T-helper 1 cell treated with Interleukin-12 subunit alpha and Interleukin-12 subunit beta and Interleukin-4 antibody, amounts not matched to agents 30 μg/mL and 1 μg/mL, for 36 hours (primary cell): ENCODE measurements around the gene ARHGAP8.
"Not testable (repeated sequence)": the region's sequence is repeated elsewhere in the genome, so short reads cannot be mapped to it uniquely, and the experiment has no call there.

ENCODE experiments used
- H3K27ac Mint-ChIP-seq: one replicate; pipeline ENCODE4 v1.8.0; 2021; ENCODE audit warnings: mild to moderate bottlenecking, mixed read lengths
- H3K27me3 Mint-ChIP-seq: one replicate; pipeline ENCODE4 v1.8.0; 2021; ENCODE audit warnings: low read depth, mixed read lengths
- H3K36me3 Mint-ChIP-seq: one replicate; pipeline ENCODE4 v1.8.0; 2021; ENCODE audit warnings: low read depth, mixed read lengths
- H3K4me1 Mint-ChIP-seq: one replicate; pipeline ENCODE4 v1.8.0; 2021; ENCODE audit warnings: low read depth, mixed read lengths
- H3K4me3 Mint-ChIP-seq: one replicate; pipeline ENCODE4 v1.8.0; 2021; ENCODE audit warnings: mild to moderate bottlenecking, moderate library complexity, mixed read lengths
- H3K9me3 Mint-ChIP-seq: one replicate; pipeline ENCODE4 v1.8.0; 2021; ENCODE audit warnings: mixed read lengths

The ARHGAP8 gene

GRCh38 chr22:44898236-44898635 lies 145.9 kb downstream of the ARHGAP8 start:
- H3K36me3 Mint-ChIP-seq = peaks cover 3% of the 10 kb centered on the region
- no peak overlapping the region for H3K4me3 Mint-ChIP-seq
- no peaks in the 10 kb centered on the region for H3K4me1 Mint-ChIP-seq
- no peak overlapping the region for H3K27ac Mint-ChIP-seq
- H3K27me3 Mint-ChIP-seq = peaks cover 3% of the 10 kb centered on the region
- H3K9me3 Mint-ChIP-seq = peaks cover 28% of the 10 kb centered on the region

- Mint-ChIP-seq H3K4me3 (no peak overlapping the region), H3K9me3 (peaks cover 28% of the 10 kb centered on the region), H3K27ac (no peak overlapping the region), H3K27me3 (peaks cover 3% of the 10 kb centered on the region), H3K36me3 (peaks cover 3% of the 10 kb centered on the region), H3K4me1 (no peaks in the 10 kb centered on the region)
These were observed 148.9 kb downstream of the ARHGAP8 start for GRCh38 chr22:44901301-44901700.

- H3K27ac Mint-ChIP-seq, H3K4me3 Mint-ChIP-seq, H3K4me1 Mint-ChIP-seq, H3K27me3 Mint-ChIP-seq, H3K36me3 Mint-ChIP-seq: not testable (repeated sequence)
- peaks cover 28% of the 10 kb centered on the region for H3K9me3 Mint-ChIP-seq
These were observed 150.8 kb downstream of the ARHGAP8 start for GRCh38 chr22:44903164-44903563.

GRCh38 chr22:44904492-44905152 lies 152.2 kb downstream of the ARHGAP8 start:
- peaks cover 26% of the 10 kb centered on the region for H3K9me3 Mint-ChIP-seq
- H3K4me3 Mint-ChIP-seq, H3K27me3 Mint-ChIP-seq, H3K36me3 Mint-ChIP-seq, H3K27ac Mint-ChIP-seq, H3K4me1 Mint-ChIP-seq: not testable (repeated sequence)

GRCh38 chr22:44906248-44906936 lies 154.0 kb downstream of the ARHGAP8 start:
- Mint-ChIP-seq H3K9me3 (peaks cover 17% of the 10 kb centered on the region), H3K27me3 (peaks cover 3% of the 10 kb centered on the region), H3K4me3 (no peak overlapping the region), H3K36me3 (peaks cover 3% of the 10 kb centered on the region), H3K4me1 (no peaks in the 10 kb centered on the region), H3K27ac (no peak overlapping the region)

GRCh38 chr22:44906999-44907644 lies 154.7 kb downstream of the ARHGAP8 start:
- Mint-ChIP-seq H3K9me3 (peaks cover 12% of the 10 kb centered on the region), H3K27ac (no peak overlapping the region), H3K4me3 (no peak overlapping the region), H3K36me3 (peaks cover 3% of the 10 kb centered on the region), H3K27me3 (peaks cover 3% of the 10 kb centered on the region), H3K4me1 (no peaks in the 10 kb centered on the region)

- H3K4me1 Mint-ChIP-seq = no peaks in the 10 kb centered on the region
- H3K4me3 Mint-ChIP-seq = no peak overlapping the region
- H3K27me3 Mint-ChIP-seq = peaks cover under 1% of the 10 kb centered on the region
These were observed 155.7 kb downstream of the ARHGAP8 start for GRCh38 chr22:44907765-44908737.

GRCh38 chr22:44909241-44909640 lies 156.9 kb downstream of the ARHGAP8 start:
- no peaks in the 10 kb centered on the region for H3K27me3 Mint-ChIP-seq
- H3K4me3 Mint-ChIP-seq = no peak overlapping the region
- no peaks in the 10 kb centered on the region for H3K4me1 Mint-ChIP-seq
- H3K9me3 Mint-ChIP-seq = peaks cover 10% of the 10 kb centered on the region
- H3K27ac Mint-ChIP-seq = no peak overlapping the region
- H3K36me3 Mint-ChIP-seq = no peaks in the 10 kb centered on the region

More at GRCh38 chr22:44907765-44908737, 155.7 kb downstream of the ARHGAP8 start:
- Mint-ChIP-seq H3K9me3 (peaks cover 10% of the 10 kb centered on the region), H3K36me3 (peaks cover under 1% of the 10 kb centered on the region), H3K27ac (no peak overlapping the region)
